Urinary bladder (tissue), 4 donors: ENCODE measurements around the gene ZBED1. TPM values are rescaled to one million over a fixed set of nuclear protein-coding genes. Genes with fewer than 3 reads are reported as not detected.
"Not testable (repeated sequence)": the region's sequence is repeated elsewhere in the genome, so short reads cannot be mapped to it uniquely, and the experiment has no call there.

Source experiments
- DNase-seq: peaks from one replicate; pipeline ENCODE4 v3.0.0-alpha.2; 2015; ENCODE audit errors: extremely low spot score
- H3K27ac ChIP-seq: one replicate; pipeline ENCODE4 v1.5.1; 2013; ENCODE audit warnings: low read depth, mild to moderate bottlenecking, moderate library complexity
- H3K36me3 ChIP-seq: one replicate; pipeline ENCODE4 v1.6.1; 2013; ENCODE audit warnings: mild to moderate bottlenecking, moderate library complexity; ENCODE audit not compliant: insufficient read depth
- H3K4me1 ChIP-seq: one replicate; pipeline ENCODE4 v1.6.1; 2013; ENCODE audit warnings: mild to moderate bottlenecking, moderate library complexity; ENCODE audit not compliant: insufficient read depth
- H3K4me3 ChIP-seq: one replicate; pipeline ENCODE4 v1.5.1; 2013; ENCODE audit warnings: low read depth, low read length
- WGBS: extraction: QIAGEN DNeasy Blood & Tissue Kit; methylation state at CpG from one replicate; pipeline ENCODE4 v1.1.7; 2013; 5-methylcytosine and 5-hydroxymethylcytosine counted together
- polyA plus RNA-seq: library from polyadenylated mRNA; stranded (reverse); fragments of 200-250 nt; gene quantifications from one replicate; pipeline ENCODE4 v1.2.3, GENCODE V29; 2013
- total RNA-seq: library from RNA; depleted of rRNA; stranded (reverse); fragments of >200 nt; gene quantifications from one replicate; pipeline ENCODE4 v1.2.3, GENCODE V29; 2014
- donor health status: healthy with polysubstance abuse.
- donor health status: healthy.

ZBED1 gene
- total and polyA plus RNA-seq, 2 donors = 20.3 to 28.2 TPM

- Histone ChIP-seq H3K4me3 (no peak overlapping the region), H3K27ac (no peak overlapping the region), H3K4me1 (no peaks in the 10 kb centered on the region), H3K36me3 (no peaks in the 10 kb centered on the region)
- DNase-seq = no peak
- 92% methylated on average over 22 of the region's 22 CpGs for WGBS
Measured at GRCh38 chrX:2469196-2469685, 31.5 kb downstream of the ZBED1 start.

DNA sequence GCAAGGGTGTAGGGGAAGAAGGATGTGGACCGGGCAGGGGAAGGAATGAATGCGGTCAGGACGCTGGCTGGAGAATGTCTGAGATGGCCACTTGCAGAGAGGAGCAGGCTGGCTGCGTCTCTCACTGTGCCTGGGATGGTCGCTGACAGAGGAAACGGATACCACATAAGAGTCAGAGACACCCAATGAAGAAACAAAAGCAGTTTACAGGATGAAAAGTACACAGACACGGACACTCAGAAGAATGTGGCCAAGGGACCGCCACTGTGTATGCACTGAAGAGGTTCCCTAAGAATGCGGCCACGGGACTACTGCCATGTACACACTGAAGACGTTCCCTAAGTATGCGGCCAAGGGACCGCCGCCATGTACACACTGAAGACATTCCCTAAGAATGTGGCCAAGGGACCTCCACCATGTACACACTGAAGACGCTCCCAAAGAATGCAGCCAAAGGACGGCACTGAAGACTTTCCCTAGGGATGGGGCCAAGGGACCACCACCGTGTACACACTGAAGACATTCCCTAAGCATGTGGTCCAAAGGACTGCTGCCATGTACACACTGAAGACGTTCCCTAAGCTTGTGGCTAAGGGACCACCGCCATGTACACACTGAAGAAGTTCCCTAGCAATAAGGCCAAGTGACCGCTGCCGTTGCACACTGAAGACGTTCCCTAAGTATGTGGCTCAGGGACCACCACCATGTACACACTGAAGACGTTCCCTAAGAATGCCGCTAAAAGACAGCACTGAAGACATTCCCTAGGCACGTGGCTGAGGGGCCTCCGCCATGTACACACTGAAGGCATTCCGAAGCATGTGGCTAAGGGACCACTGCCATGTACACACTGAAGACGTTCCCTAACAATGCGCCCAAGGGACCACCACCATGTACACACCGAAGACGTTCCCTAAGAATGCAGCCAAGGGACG is 32.2 kb downstream of the ZBED1 start:
- Histone ChIP-seq H3K4me3 (no peak overlapping the region), H3K36me3 (no peaks in the 10 kb centered on the region), H3K4me1 (no peaks in the 10 kb centered on the region), H3K27ac (no peak overlapping the region)
- 91% methylated on average over 32 of the region's 32 CpGs for WGBS
- DNase-seq = no peak

GRCh38 chrX:2466876-2467656 is 33.7 kb downstream of the ZBED1 start:
- no peak overlapping the region for H3K4me3 ChIP-seq
- no peaks in the 10 kb centered on the region for H3K4me1 ChIP-seq
- no peak overlapping the region for H3K27ac ChIP-seq
- DNase-seq = no peak
- WGBS = 70% methylated on average over 20 of the region's 20 CpGs
- no peaks in the 10 kb centered on the region for H3K36me3 ChIP-seq

DNA sequence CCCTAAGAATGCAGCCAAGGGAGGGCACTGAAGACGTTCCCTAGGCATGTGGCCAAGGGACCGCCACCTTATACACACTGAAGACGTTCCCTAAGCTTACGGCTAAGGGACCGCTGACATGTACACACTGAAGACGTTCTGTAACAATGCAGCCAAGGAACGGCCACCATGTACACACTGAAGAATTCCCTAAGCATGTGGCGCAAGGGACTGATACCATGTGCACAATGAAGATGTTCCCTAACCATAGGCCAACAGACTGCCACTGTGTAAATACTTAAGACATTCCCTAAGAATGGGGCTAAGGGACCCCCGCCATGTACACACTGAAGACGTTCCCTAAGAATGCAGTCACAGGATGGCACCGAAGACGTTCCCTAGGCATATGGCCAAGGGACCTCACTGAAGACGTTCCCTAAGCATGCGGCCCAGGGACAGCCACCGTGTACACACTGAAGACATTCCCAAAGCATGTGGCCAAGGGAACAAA is 36.1 kb downstream of the ZBED1 start:
- Histone ChIP-seq H3K36me3 (no peaks in the 10 kb centered on the region), H3K27ac (no peak overlapping the region), H3K4me1 (no peaks in the 10 kb centered on the region), H3K4me3 (no peak overlapping the region)
- WGBS = 85% methylated on average over 15 of the region's 15 CpGs
- DNase-seq = no peak

GRCh38 chrX:2463973-2464676 is 36.7 kb downstream of the ZBED1 start:
- Histone ChIP-seq H3K4me3 (no peak overlapping the region), H3K4me1 (no peaks in the 10 kb centered on the region), H3K36me3 (no peaks in the 10 kb centered on the region), H3K27ac (no peak overlapping the region)
- WGBS = 83% methylated on average over 27 of the region's 31 CpGs
- no peak for DNase-seq

DNA sequence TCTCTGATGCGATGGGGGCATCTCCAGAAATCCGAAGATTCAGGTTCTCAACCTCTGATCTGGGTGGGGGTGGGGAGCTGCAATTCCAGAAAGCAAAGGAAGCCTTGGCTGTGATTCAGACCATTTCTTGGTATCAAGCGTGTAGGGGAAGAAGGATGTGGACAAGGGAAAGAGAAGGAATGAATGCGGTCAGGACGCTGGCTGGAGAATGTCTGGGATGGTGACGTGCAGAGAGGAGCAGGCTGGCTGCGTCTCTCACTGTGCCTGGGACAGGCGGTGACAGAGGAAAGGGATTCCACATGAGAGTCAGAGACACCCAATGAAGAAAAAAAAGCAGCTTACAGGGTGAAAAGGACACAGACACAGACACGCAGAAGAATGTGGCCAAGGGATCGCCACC is 37.3 kb downstream of the ZBED1 start:
- H3K4me3 ChIP-seq, H3K27ac ChIP-seq, DNase-seq, H3K4me1 ChIP-seq, H3K36me3 ChIP-seq: not testable (repeated sequence)
- WGBS = 68% methylated on average over 10 of the region's 10 CpGs

DNA sequence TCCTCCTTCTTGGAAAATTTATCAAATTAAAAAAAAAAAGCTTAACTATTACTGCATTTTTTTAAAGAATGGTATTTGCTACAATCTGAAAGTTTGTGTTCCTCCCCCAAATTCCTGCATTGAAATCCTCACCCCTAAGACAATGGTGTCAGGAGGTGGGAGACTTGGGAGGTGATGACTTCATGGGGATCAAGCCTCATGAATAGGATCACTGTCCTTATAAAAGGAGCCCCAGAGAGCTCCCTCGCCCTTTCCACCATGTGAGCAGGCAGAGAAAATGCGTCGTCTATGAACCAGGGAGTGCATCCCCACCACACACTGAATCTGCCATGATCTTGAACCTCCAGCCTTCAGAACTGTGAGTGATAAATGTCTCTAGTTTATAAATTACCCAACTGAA is 38.0 kb downstream of the ZBED1 start:
- H3K27ac ChIP-seq = no peak overlapping the region
- no peaks in the 10 kb centered on the region for H3K4me1 ChIP-seq
- H3K4me3 ChIP-seq = no peak overlapping the region
- H3K36me3 ChIP-seq = no peaks in the 10 kb centered on the region
- no peak for DNase-seq
- 92% methylated on average over 3 of the region's 3 CpGs for WGBS

DNA sequence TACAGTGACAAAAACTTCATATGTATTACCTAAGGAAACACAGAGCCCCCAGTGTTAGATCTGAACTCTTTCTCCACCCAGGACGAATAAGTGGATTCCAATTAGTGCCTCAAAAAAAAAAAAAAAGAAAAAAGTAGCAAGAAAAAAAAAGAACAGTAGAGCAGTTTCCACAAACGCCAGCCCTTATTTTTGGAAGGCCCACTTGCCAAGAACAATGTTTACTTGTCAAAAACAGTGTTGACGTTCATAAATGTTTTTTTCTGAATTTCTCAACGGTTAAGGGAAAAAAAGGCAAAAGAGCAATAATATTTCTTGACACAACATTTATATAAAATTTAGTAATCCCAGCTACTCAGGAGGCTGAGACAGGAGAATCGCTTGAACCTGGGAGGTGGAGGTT is 38.7 kb downstream of the ZBED1 start:
- H3K36me3 ChIP-seq = no peaks in the 10 kb centered on the region
- no peak overlapping the region for H3K27ac ChIP-seq
- H3K4me1 ChIP-seq = no peaks in the 10 kb centered on the region
- H3K4me3 ChIP-seq = no peak overlapping the region
- 37% methylated on average over 5 of the region's 5 CpGs for WGBS
- no peak for DNase-seq

DNA sequence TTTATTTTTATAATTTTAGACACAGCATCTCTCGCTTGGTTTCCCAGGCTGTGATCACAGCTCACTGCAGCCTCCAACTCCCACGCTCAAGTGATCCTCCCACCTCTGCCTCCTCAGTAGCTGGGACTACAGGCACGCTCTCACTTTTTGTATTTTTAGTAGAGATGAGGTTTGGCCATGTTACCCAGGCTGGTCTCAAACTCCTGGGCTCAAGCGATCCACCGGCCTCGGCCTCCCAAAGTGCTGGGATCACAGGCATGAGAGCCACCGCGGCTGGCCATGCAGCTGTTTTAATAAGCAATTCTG is 39.1 kb downstream of the ZBED1 start:
- H3K36me3 ChIP-seq = no peaks in the 10 kb centered on the region
- H3K4me3 ChIP-seq = no peak overlapping the region
- H3K4me1 ChIP-seq = no peaks in the 10 kb centered on the region
- no peak for DNase-seq
- H3K27ac ChIP-seq = no peak overlapping the region
- 81% methylated on average over 8 of the region's 8 CpGs for whole genome bisulfite sequencing

GRCh38 chrX:2460821-2461710 is 39.7 kb downstream of the ZBED1 start:
- H3K4me3 ChIP-seq, H3K4me1 ChIP-seq, DNase-seq, H3K36me3 ChIP-seq, H3K27ac ChIP-seq: not testable (repeated sequence)
- WGBS = 86% methylated on average over 17 of the region's 17 CpGs

GRCh38 chrX:2460048-2460447 is 40.7 kb downstream of the ZBED1 start:
- not testable (repeated sequence) for H3K4me3 ChIP-seq, DNase-seq, H3K4me1 ChIP-seq, H3K36me3 ChIP-seq, H3K27ac ChIP-seq
- WGBS = 90% methylated on average over 10 of the region's 10 CpGs

- 86% methylated on average over 6 of the region's 6 CpGs for WGBS
- H3K36me3 ChIP-seq = no peaks in the 10 kb centered on the region
- DNase-seq = no peak
- no peak overlapping the region for H3K4me3 ChIP-seq
- no peaks in the 10 kb centered on the region for H3K4me1 ChIP-seq
- no peak overlapping the region for H3K27ac ChIP-seq
Measured at GRCh38 chrX:2458309-2458708, 42.5 kb downstream of the ZBED1 start.
